SK-N-SH (cell line): ENCODE results near the gene PRKN. TPM values are rescaled to one million over a fixed set of nuclear protein-coding genes. Genes with fewer than 3 reads are reported as not detected.

ENCODE experiments used
- CTCF ChIA-PET: fragments of 300-600, 350-600 bp; formaldehyde crosslinking; extraction: SDS; loops from one replicate; lab custom pipeline; 2021; lab: Yijun Ruan, JAX
- POLR2A ChIA-PET: fragments of 350-600 bp; sonication (Branson Sonifier 250); formaldehyde crosslinking; extraction: SDS; loops from one replicate; lab custom pipeline; 2020; ENCODE audit warnings: antibody characterized with exemption, inconsistent platforms; lab: Yijun Ruan, JAX
- DNase-seq: peaks from one replicate; pipeline ENCODE4 v3.0.0; 2012
- H2AFZ ChIP-seq: fragments of 200-600 bp; sonication (generic); 2 replicates; pipeline ENCODE4 v1.8.1; 2016; ENCODE audit warnings: antibody characterized with exemption, mild to moderate bottlenecking, low read depth
- H3F3A ChIP-seq: fragments of 200-600 bp; sonication (generic); replicated peaks from 2 replicates; pipeline ENCODE3; 2016; ENCODE audit warnings: antibody characterized with exemption, mild to moderate bottlenecking; ENCODE audit not compliant: insufficient read depth
- H3K27ac ChIP-seq, 2 experiments: fragments of 200-500 bp in 1 of 2; fragments of 200-600 bp in 1 of 2; sonication (Bioruptor generic) in 1 of 2; sonication (generic), shearing (Covaris generic) in 1 of 2; 2 replicates each; pipeline versions ENCODE4 v1.5.1 to v1.6.1; 2014 to 2016; ENCODE audit warnings: low read depth in 2 of 2, inconsistent platforms in 1 of 2, low read length in 1 of 2, mild to moderate bottlenecking in 1 of 2, mixed read lengths in 1 of 2
- H3K27me3 ChIP-seq: fragments of 200-600 bp; sonication (generic), shearing (Covaris generic); 2 replicates; pipeline ENCODE4 v1.6.1; 2016; ENCODE audit warnings: mixed run types; ENCODE audit not compliant: insufficient read depth
- H3K36me3 ChIP-seq, 2 experiments: fragments of 200-500 bp in 1 of 2; fragments of 200-600 bp in 1 of 2; sonication (Bioruptor generic) in 1 of 2; sonication (generic) in 1 of 2; replicated peaks in 1 of 2; 2 replicates each; pipeline versions ENCODE3 to v1.5.1; 2014 to 2016; ENCODE audit warnings: low read length in 1 of 2, mild to moderate bottlenecking in 1 of 2; ENCODE audit not compliant: insufficient read depth in 2 of 2, control insufficient read depth in 1 of 2
- H3K4me1 ChIP-seq, 2 experiments: fragments of 200-500 bp in 1 of 2; fragments of 200-600 bp in 1 of 2; sonication (Bioruptor generic) in 1 of 2; sonication (generic), shearing (Covaris generic) in 1 of 2; 2 replicates each; pipeline versions ENCODE4 v1.5.1 to v1.6.1; 2014 to 2016; ENCODE audit warnings: low read depth in 1 of 2, low read length in 1 of 2, mixed run types in 1 of 2; ENCODE audit not compliant: insufficient read depth in 2 of 2, control insufficient read depth in 1 of 2
- H3K4me2 ChIP-seq: fragments of 200-600 bp; sonication (generic), shearing (Covaris generic); 2 replicates; pipeline ENCODE4 v1.6.1; 2017; ENCODE audit warnings: mixed run types
- H3K4me3 ChIP-seq, 2 experiments: fragments of 200-500 bp in 1 of 2; fragments of 200-600 bp in 1 of 2; sonication (Bioruptor generic) in 1 of 2; sonication (generic), shearing (Covaris generic) in 1 of 2; 2 replicates each; pipeline versions ENCODE4 v1.5.1 to v1.8.1; 2014 to 2016; ENCODE audit warnings: low read depth in 2 of 2, inconsistent platforms in 1 of 2, low read length in 1 of 2, mild to moderate bottlenecking in 1 of 2, mixed read lengths in 1 of 2, moderate library complexity in 1 of 2
- H3K79me2 ChIP-seq: fragments of 200-600 bp; sonication (generic); 2 replicates; pipeline ENCODE4 v1.8.1; 2017; ENCODE audit warnings: mild to moderate bottlenecking; ENCODE audit not compliant: insufficient read depth
- H3K9ac ChIP-seq: fragments of 200-600 bp; sonication (generic); 2 replicates; pipeline ENCODE4 v1.6.1; 2017; ENCODE audit warnings: mixed run types
- H3K9me2 ChIP-seq: fragments of 200-600 bp; sonication (generic); 2 replicates; pipeline ENCODE4 v1.6.1; 2017; ENCODE audit warnings: mixed run types
- H3K9me3 ChIP-seq: fragments of 200-600 bp; sonication (generic); 2 replicates; pipeline ENCODE4 v1.6.1; 2017; ENCODE audit warnings: mixed run types, mild to moderate bottlenecking, moderate library complexity
- H4K20me1 ChIP-seq: fragments of 200-600 bp; sonication (generic); 2 replicates; pipeline ENCODE4 v1.6.1; 2017; ENCODE audit warnings: mild to moderate bottlenecking, mixed run types; ENCODE audit not compliant: insufficient read depth
- CHD2 ChIP-seq: fragments of 150-350 bp; IDR thresholded peaks from 2 replicates; pipeline ENCODE4 v1.6.1; 2018; ENCODE audit warnings: low read length; ENCODE audit not compliant: partially characterized antibody
- FOXJ3 ChIP-seq: sonication (generic); formaldehyde crosslinking; IDR thresholded peaks from 2 replicates; pipeline ENCODE4 v1.5.1; 2020; ENCODE audit warnings: mild to moderate bottlenecking, missing genetic modification reagents
- FOXM1 ChIP-seq: IDR thresholded peaks from 2 replicates; pipeline ENCODE4 v1.4.0; 2012; ENCODE audit warnings: low read depth, mild to moderate bottlenecking
- GATA2 ChIP-seq: sonication (generic); formaldehyde crosslinking; IDR thresholded peaks from 2 replicates; pipeline ENCODE4 v1.5.0; 2020; ENCODE audit warnings: mild to moderate bottlenecking, missing genetic modification reagents
- JUND ChIP-seq: IDR thresholded peaks from 2 replicates; pipeline ENCODE4 v1.4.0; 2012
- NFIC ChIP-seq: IDR thresholded peaks from 2 replicates; pipeline ENCODE4 v1.4.0; 2012; ENCODE audit warnings: borderline replicate concordance
- NRF1 ChIP-seq: IDR thresholded peaks from 2 replicates; pipeline ENCODE4 v1.6.1; 2012; ENCODE audit warnings: low read depth, mild to moderate bottlenecking, low read length
- POLR2AphosphoS5 ChIP-seq: IDR thresholded peaks from 2 replicates; pipeline ENCODE4 v1.6.1; 2012; ENCODE audit warnings: low read depth, low read length
- RAD21 ChIP-seq: IDR thresholded peaks from 2 replicates; pipeline ENCODE4 v1.6.1; 2012; ENCODE audit warnings: mild to moderate bottlenecking, low read length
- RCOR1 ChIP-seq: fragments of 150-350 bp; IDR thresholded peaks from 2 replicates; pipeline ENCODE4 v1.6.1; 2017; ENCODE audit warnings: antibody characterized with exemption, low read length
- RFX5 ChIP-seq: IDR thresholded peaks from 2 replicates; pipeline ENCODE4 v1.6.1; 2012; ENCODE audit warnings: mild to moderate bottlenecking, improper control_type of control experiment, low read length
- RXRA ChIP-seq: IDR thresholded peaks from 2 replicates; pipeline ENCODE4 v1.4.0; 2012; ENCODE audit warnings: low read depth, mild to moderate bottlenecking, borderline replicate concordance
- SMC3 ChIP-seq: IDR thresholded peaks from 2 replicates; pipeline ENCODE4 v1.6.1; 2012; ENCODE audit warnings: low read depth, low read length, improper control_type of control experiment
- TAF1 ChIP-seq: IDR thresholded peaks from 2 replicates; pipeline ENCODE4 v1.6.1; 2012; ENCODE audit warnings: low read depth, mild to moderate bottlenecking, low read length, moderate library complexity, borderline replicate concordance
- YY1 ChIP-seq: IDR thresholded peaks from 2 replicates; pipeline ENCODE4 v1.4.0; 2012; ENCODE audit warnings: low read depth, mild to moderate bottlenecking
- WGBS: methylation state at CpG from one replicate; pipeline ENCODE4 v1.1.6; 2017; ENCODE audit warnings: low lambda C conversion rate; 5-methylcytosine and 5-hydroxymethylcytosine counted together
- polyA plus RNA-seq, 3 experiments: library from polyadenylated mRNA; depleted of rRNA; stranded (reverse); fragments of >200 nt; gene quantifications; 2 replicates each; pipeline ENCODE4 v1.2.3, GENCODE V29; 2012
- TF ChIP-seq, protein P1 (sequence below): fragments of 200-600 bp; sonication (generic); IDR thresholded peaks from 2 replicates; pipeline ENCODE4 v1.6.1; 2017; ENCODE audit warnings: antibody characterized with exemption, mild to moderate bottlenecking, moderate library complexity
- TF ChIP-seq, protein P2 (sequence below): IDR thresholded peaks from 2 replicates; pipeline ENCODE4; 2012
- TF ChIP-seq, protein P3 (sequence below): IDR thresholded peaks from 2 replicates; pipeline ENCODE4 v1.4.0; 2012; ENCODE audit warnings: low read depth, borderline replicate concordance

Gene PRKN
- polyA plus RNA-seq, 1 of the 3 experiments (the other 2 are of a cell fraction): 0.76 TPM

GRCh38 chr6:162621246-162621645, 106.3 kb downstream of the PRKN start:
- H3K4me2 ChIP-seq: no peak overlapping the region
- no peaks in the 10 kb centered on the region for H3K9me2 ChIP-seq
- POLR2A ChIA-PET: no interaction called here
- no peaks in the 10 kb centered on the region for H3K27me3 ChIP-seq
- peaks cover 0 to 4% of the 10 kb centered on the region in 2 experiments; a peak in 1 of 4 replicates for H3K4me1 ChIP-seq
- no peak overlapping the region for H2AFZ ChIP-seq
- TF ChIP-seq FOXJ3 (CRISPR knock-in tag) (0 out of 2 replicates have a peak, but pooled peaks have one; percentile 20), GATA2 (peak; percentile 89)
- TF ChIP-seq, protein P1, sequence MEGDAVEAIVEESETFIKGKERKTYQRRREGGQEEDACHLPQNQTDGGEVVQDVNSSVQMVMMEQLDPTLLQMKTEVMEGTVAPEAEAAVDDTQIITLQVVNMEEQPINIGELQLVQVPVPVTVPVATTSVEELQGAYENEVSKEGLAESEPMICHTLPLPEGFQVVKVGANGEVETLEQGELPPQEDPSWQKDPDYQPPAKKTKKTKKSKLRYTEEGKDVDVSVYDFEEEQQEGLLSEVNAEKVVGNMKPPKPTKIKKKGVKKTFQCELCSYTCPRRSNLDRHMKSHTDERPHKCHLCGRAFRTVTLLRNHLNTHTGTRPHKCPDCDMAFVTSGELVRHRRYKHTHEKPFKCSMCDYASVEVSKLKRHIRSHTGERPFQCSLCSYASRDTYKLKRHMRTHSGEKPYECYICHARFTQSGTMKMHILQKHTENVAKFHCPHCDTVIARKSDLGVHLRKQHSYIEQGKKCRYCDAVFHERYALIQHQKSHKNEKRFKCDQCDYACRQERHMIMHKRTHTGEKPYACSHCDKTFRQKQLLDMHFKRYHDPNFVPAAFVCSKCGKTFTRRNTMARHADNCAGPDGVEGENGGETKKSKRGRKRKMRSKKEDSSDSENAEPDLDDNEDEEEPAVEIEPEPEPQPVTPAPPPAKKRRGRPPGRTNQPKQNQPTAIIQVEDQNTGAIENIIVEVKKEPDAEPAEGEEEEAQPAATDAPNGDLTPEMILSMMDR: no peak
- TF ChIP-seq, all 33 proteins: peak for 2
- Histone ChIP-seq H3K4me3 (no peak overlapping the region), H3K79me2 (no peaks in the 10 kb centered on the region), H3K9me3 (no peaks in the 10 kb centered on the region), H3K9ac (no peak overlapping the region), H3F3A (no peaks in the 10 kb centered on the region), H4K20me1 (no peaks in the 10 kb centered on the region), H3K36me3 (no peaks in the 10 kb centered on the region), H3K27ac (no peak overlapping the region)
- peak; percentile 42 for DNase-seq
- WGBS: 32% methylated on average over 4 of the region's 4 CpGs
- CTCF ChIA-PET: interaction anchor here (0.9 kb wide), 1 partner anchor 563 kb away, joined by 3 read pairs; no protein-coding TSS in a partner anchor

- Histone ChIP-seq H3K9me3 (no peaks in the 10 kb centered on the region), H3K9me2 (no peaks in the 10 kb centered on the region), H3K4me2 (no peak overlapping the region), H3K9ac (no peak overlapping the region), H3K4me1 (peaks cover 0 to 4% of the 10 kb centered on the region in 2 experiments; a peak in 1 of 4 replicates), H3K79me2 (no peaks in the 10 kb centered on the region), H3F3A (no peaks in the 10 kb centered on the region), H3K27ac (no peak overlapping the region), H3K36me3 (no peaks in the 10 kb centered on the region), H3K27me3 (no peaks in the 10 kb centered on the region), H4K20me1 (no peaks in the 10 kb centered on the region), H2AFZ (no peak overlapping the region), H3K4me3 (no peak overlapping the region)
- TF ChIP-seq RCOR1 (no peak), RAD21 (no peak), YY1 (no peak), FOXM1 (no peak), GATA2 (no peak)
- TF ChIP-seq, protein P2, sequence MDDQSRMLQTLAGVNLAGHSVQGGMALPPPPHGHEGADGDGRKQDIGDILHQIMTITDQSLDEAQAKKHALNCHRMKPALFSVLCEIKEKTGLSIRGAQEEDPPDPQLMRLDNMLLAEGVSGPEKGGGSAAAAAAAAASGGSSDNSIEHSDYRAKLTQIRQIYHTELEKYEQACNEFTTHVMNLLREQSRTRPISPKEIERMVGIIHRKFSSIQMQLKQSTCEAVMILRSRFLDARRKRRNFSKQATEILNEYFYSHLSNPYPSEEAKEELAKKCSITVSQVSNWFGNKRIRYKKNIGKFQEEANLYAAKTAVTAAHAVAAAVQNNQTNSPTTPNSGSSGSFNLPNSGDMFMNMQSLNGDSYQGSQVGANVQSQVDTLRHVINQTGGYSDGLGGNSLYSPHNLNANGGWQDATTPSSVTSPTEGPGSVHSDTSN: no peak
- WGBS: 90% methylated on average over 2 of the region's 2 CpGs
- CTCF ChIA-PET: interaction anchor here (1.0 kb wide), 1 partner anchor 63 kb away, joined by 3 read pairs; no protein-coding TSS in a partner anchor
- POLR2A ChIA-PET: no interaction called here
- DNase-seq: no peak
Observed at GRCh38 chr6:162620073-162620472, 107.5 kb downstream of the PRKN start.

DNA sequence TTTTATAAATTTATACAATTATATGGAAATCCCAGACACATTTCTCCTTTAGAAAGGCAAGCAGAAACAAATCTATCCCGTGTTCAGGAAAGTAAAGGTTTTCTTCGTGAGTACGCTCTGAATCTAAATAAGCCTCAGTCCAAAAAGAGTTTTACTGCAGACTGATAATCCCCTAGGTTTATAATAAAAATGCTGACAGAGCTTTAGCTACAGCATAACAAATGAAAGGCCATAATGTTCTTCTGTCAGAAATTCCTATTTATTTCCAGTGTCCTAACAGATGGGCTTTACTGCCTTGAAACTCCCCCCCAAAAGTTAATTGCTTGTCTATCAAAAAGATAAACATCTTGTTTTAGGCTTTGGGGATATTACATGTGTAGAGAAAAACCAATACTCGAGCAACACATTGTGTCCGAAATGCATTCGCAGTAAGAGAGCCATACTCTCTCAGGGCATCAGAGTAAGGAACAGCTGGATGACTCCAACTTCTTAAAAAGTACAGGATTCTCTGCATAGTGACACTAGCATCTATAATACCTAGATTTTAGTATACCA, 109.0 kb downstream of the PRKN start:
- no peaks in the 10 kb centered on the region for H3K27me3 ChIP-seq
- no peak overlapping the region for H3K27ac ChIP-seq
- H3K4me1 ChIP-seq: peaks cover 0 to 4% of the 10 kb centered on the region in 2 experiments; a peak in 1 of 4 replicates
- H3K79me2 ChIP-seq: no peaks in the 10 kb centered on the region
- CTCF ChIA-PET: no interaction called here
- no peaks in the 10 kb centered on the region for H3F3A ChIP-seq
- H3K9me2 ChIP-seq: no peaks in the 10 kb centered on the region
- DNase-seq: no peak
- no peak overlapping the region for H3K4me2 ChIP-seq
- H3K9me3 ChIP-seq: no peaks in the 10 kb centered on the region
- H2AFZ ChIP-seq: no peak overlapping the region
- H3K36me3 ChIP-seq: no peaks in the 10 kb centered on the region
- H3K9ac ChIP-seq: no peak overlapping the region
- WGBS: 77% methylated on average over 6 of the region's 6 CpGs
- no peaks in the 10 kb centered on the region for H4K20me1 ChIP-seq
- H3K4me3 ChIP-seq: no peak overlapping the region
- POLR2A ChIA-PET: no interaction called here
- TF ChIP-seq RXRA: no peak
- TF ChIP-seq CHD2: no peak
- TF ChIP-seq NRF1: no peak
- TF ChIP-seq TAF1: no peak
- TF ChIP-seq NFIC: no peak
- no peak for TF ChIP-seq SMC3
- TF ChIP-seq JUND: no peak
- TF ChIP-seq RFX5: no peak
- TF ChIP-seq, protein P3, sequence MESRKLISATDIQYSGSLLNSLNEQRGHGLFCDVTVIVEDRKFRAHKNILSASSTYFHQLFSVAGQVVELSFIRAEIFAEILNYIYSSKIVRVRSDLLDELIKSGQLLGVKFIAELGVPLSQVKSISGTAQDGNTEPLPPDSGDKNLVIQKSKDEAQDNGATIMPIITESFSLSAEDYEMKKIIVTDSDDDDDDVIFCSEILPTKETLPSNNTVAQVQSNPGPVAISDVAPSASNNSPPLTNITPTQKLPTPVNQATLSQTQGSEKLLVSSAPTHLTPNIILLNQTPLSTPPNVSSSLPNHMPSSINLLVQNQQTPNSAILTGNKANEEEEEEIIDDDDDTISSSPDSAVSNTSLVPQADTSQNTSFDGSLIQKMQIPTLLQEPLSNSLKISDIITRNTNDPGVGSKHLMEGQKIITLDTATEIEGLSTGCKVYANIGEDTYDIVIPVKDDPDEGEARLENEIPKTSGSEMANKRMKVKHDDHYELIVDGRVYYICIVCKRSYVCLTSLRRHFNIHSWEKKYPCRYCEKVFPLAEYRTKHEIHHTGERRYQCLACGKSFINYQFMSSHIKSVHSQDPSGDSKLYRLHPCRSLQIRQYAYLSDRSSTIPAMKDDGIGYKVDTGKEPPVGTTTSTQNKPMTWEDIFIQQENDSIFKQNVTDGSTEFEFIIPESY: no peak
- TF ChIP-seq POLR2AphosphoS5: no peak
- TF ChIP-seq GATA2: no peak
- no peak for TF ChIP-seq RAD21
